Muscle of back (tissue), 13 donors: Measurements from ENCODE around the gene STEAP1. TPM values are rescaled to one million over a fixed set of nuclear protein-coding genes. Genes with fewer than 3 reads are reported as not detected.
"Not testable (repeated sequence)": the region's sequence is repeated elsewhere in the genome, so short reads cannot be mapped to it uniquely, and the experiment has no call there.

Source experiments
- DNase-seq, 3 donors: peaks; one replicate each; pipeline versions ENCODE4 v3.0.0 to v3.0.0-alpha.2; 2013
- long read RNA-seq, 9 donors: transcript quantifications; one replicate each; lab custom pipeline, GENCODE V29; 2026
- polyA plus RNA-seq, 10 donors: library from polyadenylated mRNA; unstranded; fragments of 120-200 nt; gene quantifications; one replicate each; pipeline ENCODE4 v1.2.1, GENCODE V29; 2013; ENCODE audit not compliant: insufficient read length in 10 of 10

STEAP1 gene
- 1 to 10 TPM in 9 of 10 donors, under 1 TPM in 1; 0.66 to 4.5 (median 3.2) TPM for polyA plus RNA-seq
- long read RNA-seq, donor 1, partial matches to known transcripts: 0 of 4 reads
- long read RNA-seq, donor 1, other reads (novel, unspliced or antisense): 0 of 4 reads
- long read RNA-seq, donor 2, partial matches to known transcripts: 0 of 2 reads
- long read RNA-seq, donor 2, other reads (novel, unspliced or antisense): 0 of 2 reads
- long read RNA-seq, donor 3: 0 reads
- long read RNA-seq, donor 4: 0 reads
- long read RNA-seq, donor 5: 0 reads
- long read RNA-seq, donor 6, partial matches to known transcripts: 0 of 4 reads
- long read RNA-seq, donor 6, other reads (novel, unspliced or antisense): 0 of 4 reads
- long read RNA-seq, donor 7, partial matches to known transcripts: 0 of 1 reads
- long read RNA-seq, donor 7, other reads (novel, unspliced or antisense): 0 of 1 reads
- long read RNA-seq, donor 8: 0 reads
- long read RNA-seq, donor 9: 0 reads

GRCh38 chr7:90153943-90154771 is at the start of gene STEAP1:
STEAP1 (plus strand) TSS chr7:90154469; CDS start chr7:90159789, 5,320 bp downstream.
- peak; percentile 81 to 94 (median 92) for DNase-seq

- DNase-seq: not testable (repeated sequence)
Measured at GRCh38 chr7:90114972-90115371, 39.3 kb upstream of the STEAP1 start.

- DNase-seq: peak in 2 of 3 donors; percentile 10 to 48
Measured at GRCh38 chr7:90118551-90119177, 35.6 kb upstream of the STEAP1 start.

- peak in 2 of 3 donors; percentile 35 to 52 for DNase-seq
Measured at GRCh38 chr7:90119178-90119971, 34.9 kb upstream of the STEAP1 start.

GRCh38 chr7:90120205-90120604 is 34.1 kb upstream of the STEAP1 start:
- not testable (repeated sequence) for DNase-seq

GRCh38 chr7:90131746-90132145 is 22.5 kb upstream of the STEAP1 start:
- not testable (repeated sequence) for DNase-seq

GRCh38 chr7:90147079-90147960 is 6.9 kb upstream of the STEAP1 start:
- not testable (repeated sequence) for DNase-seq

- DNase-seq: not testable (repeated sequence)
Measured at GRCh38 chr7:90149428-90149827, 4.8 kb upstream of the STEAP1 start.

- DNase-seq: not testable (repeated sequence)
Measured at GRCh38 chr7:90151884-90152283, 2.4 kb upstream of the STEAP1 start.

- DNase-seq: peak; percentile 16 to 55 (median 38)
Measured at GRCh38 chr7:90152642-90153253, 1.5 kb upstream of the STEAP1 start.

GRCh38 chr7:90155206-90155605 is 937 bp downstream of the STEAP1 start:
- no peak for DNase-seq

GRCh38 chr7:90157331-90157730 is 3.1 kb downstream of the STEAP1 start:
- not testable (repeated sequence) for DNase-seq

GRCh38 chr7:90157761-90158350 is 3.6 kb downstream of the STEAP1 start:
- not testable (repeated sequence) for DNase-seq

GRCh38 chr7:90163534-90163933 is 9.3 kb downstream of the STEAP1 start:
- no peak for DNase-seq

GRCh38 chr7:90165724-90166123 is 11.5 kb downstream of the STEAP1 start:
- no peak for DNase-seq

GRCh38 chr7:90166153-90166552 is 11.9 kb downstream of the STEAP1 start:
- DNase-seq: no peak

- no peak for DNase-seq
Measured at GRCh38 chr7:90167361-90167760, 13.1 kb downstream of the STEAP1 start.

GRCh38 chr7:90169891-90170290 is 15.6 kb downstream of the STEAP1 start:
- DNase-seq: no peak

GRCh38 chr7:90172121-90172520 is 17.9 kb downstream of the STEAP1 start:
- DNase-seq: no peak
